ENCODE measurements around the gene SPRED2.

GRCh38 chr2:65372619-65373018 lies 59.8 kb downstream of the SPRED2 start:
- TF ChIP-seq CTCF (IDR thresholded peaks at IDR 0.05) (no peak), POLR2A (IDR thresholded peaks at IDR 0.05) (no peak)

Measured in testis (tissue), 2 donors.